HG03139 (cell line): ENCODE data around the gene RASA3.
"Not testable (repeated sequence)": the region's sequence is repeated elsewhere in the genome, so short reads cannot be mapped to it uniquely, and the experiment has no call there.

Source experiments
- ATAC-seq: cut with Tn5 transposase; IDR thresholded peaks from one replicate; pipeline ENCODE4 v1.9.1; 2021; ENCODE audit not compliant: unreplicated experiment

RASA3 gene

GRCh38 chr13:114114006-114114640, 18.3 kb downstream of the RASA3 start:
- no peak for ATAC-seq

- not testable (repeated sequence) for ATAC-seq
These were observed 19.0 kb downstream of the RASA3 start for GRCh38 chr13:114113395-114113794.

- ATAC-seq, result no peak
These were observed 19.5 kb downstream of the RASA3 start for GRCh38 chr13:114112826-114113322.

GRCh38 chr13:114112231-114112825, 20.1 kb downstream of the RASA3 start:
- ATAC-seq, result no peak

GRCh38 chr13:114111577-114111976, 20.8 kb downstream of the RASA3 start:
- no peak for ATAC-seq

- ATAC-seq, result not testable (repeated sequence)
These were observed 21.6 kb downstream of the RASA3 start for GRCh38 chr13:114110830-114111189.

- ATAC-seq, result no peak
These were observed 22.2 kb downstream of the RASA3 start for GRCh38 chr13:114110091-114110829.

GRCh38 chr13:114109641-114110041, 22.8 kb downstream of the RASA3 start:
- ATAC-seq, result no peak

- ATAC-seq, result no peak
These were observed 23.5 kb downstream of the RASA3 start for GRCh38 chr13:114108894-114109293.

GRCh38 chr13:114108141-114108761, 24.2 kb downstream of the RASA3 start:
- ATAC-seq, result no peak

GRCh38 chr13:114107686-114108081, 24.7 kb downstream of the RASA3 start:
- ATAC-seq, result no peak

GRCh38 chr13:114106991-114107685, 25.3 kb downstream of the RASA3 start:
- ATAC-seq, result no peak

GRCh38 chr13:114106526-114106925, 25.9 kb downstream of the RASA3 start:
- ATAC-seq, result no peak

GRCh38 chr13:114105521-114106225, 26.8 kb downstream of the RASA3 start:
- ATAC-seq, result no peak

GRCh38 chr13:114104655-114105520, 27.5 kb downstream of the RASA3 start:
- no peak for ATAC-seq

GRCh38 chr13:114103801-114104654, 28.4 kb downstream of the RASA3 start:
- ATAC-seq, result no peak

- not testable (repeated sequence) for ATAC-seq
These were observed 29.2 kb downstream of the RASA3 start for GRCh38 chr13:114103289-114103621.

GRCh38 chr13:114102521-114103288, 29.7 kb downstream of the RASA3 start:
- ATAC-seq, result no peak
